ENCODE results near the gene TRIO.

- no peak for TF ChIP-seq CTCF (IDR thresholded peaks at IDR 0.05; ENCODE audit: insufficient read depth, low read length, poor library complexity, severe bottlenecking)
- no peak for TF ChIP-seq EZH2phosphoT487 (conservative IDR thresholded peaks at IDR 0.05; ENCODE audit: low read length)
These were observed 289.9 kb downstream of the TRIO start for GRCh38 chr5:14432931-14433589.
